T47D (cell line): ENCODE data around the gene TP53BP2.

ENCODE experiments used
- DNase-seq, 2 experiments: peaks; one replicate each; pipeline versions ENCODE4 v3.0.0 to v3.0.0-alpha.2; 2011 to 2012; ENCODE audit warnings: low read depth in 1 of 2, low spot score in 1 of 2
- JUND ChIP-seq: IDR thresholded peaks from 2 replicates; pipeline ENCODE4 v1.6.1; 2012; ENCODE audit warnings: low read depth
- in situ Hi-C: cut with HindIII; loops from 2 replicates; pipeline ENCODE4 v1.10.0; 2016; ENCODE audit warnings: low sequenced_read_pairs, low pct_unique_long_range_greater_than_20kb

Gene TP53BP2

GRCh38 chr1:223775711-223776074 is 70.1 kb downstream of the TP53BP2 start:
- DNase-seq, result no peak
- no peak for TF ChIP-seq JUND
- in situ Hi-C loops, result no loop called here

DNA sequence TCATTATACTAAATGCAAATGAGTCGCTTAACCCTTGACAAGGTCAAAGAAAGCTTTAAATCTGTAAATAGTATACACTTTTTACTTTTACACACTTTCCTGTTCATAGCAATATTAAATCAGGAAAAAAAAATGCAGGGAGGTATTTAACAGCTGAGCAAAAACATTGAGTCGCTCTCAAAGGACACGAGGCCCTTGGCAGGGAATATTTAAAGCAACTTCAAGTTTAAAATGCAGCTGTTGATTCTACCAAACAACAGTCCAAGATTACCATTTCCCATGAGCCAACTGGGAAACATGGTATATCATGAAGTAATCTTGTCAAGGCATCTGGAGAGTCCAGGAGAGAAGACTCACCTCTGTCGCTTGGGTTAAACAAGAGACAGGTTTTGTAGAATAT is 70.7 kb downstream of the TP53BP2 start:
- DNase-seq, result no peak
- in situ Hi-C loops, result no loop called here
- TF ChIP-seq JUND, result no peak

DNA sequence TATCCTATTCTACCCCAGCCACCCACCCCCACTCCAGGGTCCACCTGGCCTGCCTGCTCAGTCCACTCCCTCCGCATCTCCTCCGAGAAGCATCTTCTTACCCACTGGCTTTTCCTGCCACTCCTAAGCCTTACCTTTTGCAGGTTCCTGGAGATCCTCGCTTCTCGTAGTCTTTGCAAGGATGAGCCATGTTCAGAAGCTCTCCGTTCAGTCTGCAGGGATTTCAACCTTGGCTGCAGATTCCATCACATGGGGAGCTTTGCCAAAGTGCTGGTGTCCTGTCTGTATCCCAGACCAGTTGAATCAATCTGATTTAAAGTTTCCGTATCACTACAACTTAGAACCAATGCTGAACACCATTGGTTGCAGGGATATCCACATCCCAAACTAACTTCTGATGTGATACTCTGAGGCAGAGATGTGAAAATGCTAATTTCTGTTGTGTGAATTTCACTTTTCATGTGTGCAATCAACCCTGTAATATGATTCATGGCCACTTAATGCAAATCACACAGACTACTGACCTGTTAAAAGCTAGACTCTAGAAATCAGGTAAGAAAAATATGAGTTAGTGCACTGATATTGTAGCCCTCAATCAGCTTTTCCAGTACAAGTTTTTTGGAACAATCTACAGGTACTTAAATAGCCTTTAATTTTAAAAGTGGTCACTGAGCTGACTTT is 71.5 kb downstream of the TP53BP2 start:
- no peak for TF ChIP-seq JUND
- no peak for DNase-seq
- in situ Hi-C loops, result no loop called here

- no peak for TF ChIP-seq JUND
- DNase-seq, result no peak
- in situ Hi-C loops, result no loop called here
Measured at GRCh38 chr1:223772771-223773160, 73.0 kb downstream of the TP53BP2 start.

DNA sequence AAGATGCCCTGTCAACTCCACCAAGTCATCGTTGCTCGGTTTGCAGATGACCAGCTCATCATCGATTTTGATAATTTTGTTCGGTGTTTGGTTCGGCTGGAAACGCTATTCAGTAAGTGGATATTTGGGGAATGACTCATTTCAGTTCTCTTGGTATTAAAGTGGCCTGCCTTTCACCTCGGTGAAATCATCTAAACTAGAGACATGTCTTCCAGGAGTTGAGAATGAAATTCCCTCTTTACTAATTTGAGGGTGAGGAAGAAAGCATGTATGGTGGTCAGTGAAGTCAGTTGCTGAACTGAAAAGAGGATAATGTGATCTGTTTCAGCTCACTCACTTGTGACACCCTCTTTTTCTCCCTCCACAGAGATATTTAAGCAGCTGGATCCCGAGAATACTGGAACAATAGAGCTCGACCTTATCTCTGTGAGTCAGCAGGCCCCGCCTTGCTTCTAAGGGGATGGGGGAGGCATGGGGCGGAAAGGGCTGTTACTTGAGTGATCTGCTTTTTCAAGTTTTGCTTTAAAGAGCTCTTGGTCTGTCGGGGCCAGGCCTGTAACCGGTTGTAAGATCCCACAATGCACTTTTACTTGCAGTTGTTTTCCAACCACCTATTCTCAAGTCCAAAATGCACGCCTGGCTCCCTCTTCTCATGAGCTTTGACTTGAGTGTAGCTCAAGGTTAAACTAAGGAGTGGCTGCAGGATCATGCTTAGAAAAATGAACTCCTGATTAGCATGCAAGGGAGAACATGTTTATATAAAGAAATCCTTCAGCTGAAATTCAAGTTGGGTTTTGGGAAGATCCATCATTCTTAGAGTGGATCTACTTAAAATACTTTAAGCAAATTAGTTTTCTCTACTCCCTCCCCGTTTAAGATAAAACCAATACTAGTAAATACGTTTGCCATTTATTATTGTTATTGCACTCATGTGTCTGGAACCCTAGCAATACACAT is 73.7 kb downstream of the TP53BP2 start:
- no peak for TF ChIP-seq JUND
- in situ Hi-C loops, result no loop called here
- DNase-seq, result no peak

- in situ Hi-C loops, result no loop called here
- TF ChIP-seq JUND, result no peak
- DNase-seq, result no peak
Measured at GRCh38 chr1:223771469-223771813, 74.3 kb downstream of the TP53BP2 start.

DNA sequence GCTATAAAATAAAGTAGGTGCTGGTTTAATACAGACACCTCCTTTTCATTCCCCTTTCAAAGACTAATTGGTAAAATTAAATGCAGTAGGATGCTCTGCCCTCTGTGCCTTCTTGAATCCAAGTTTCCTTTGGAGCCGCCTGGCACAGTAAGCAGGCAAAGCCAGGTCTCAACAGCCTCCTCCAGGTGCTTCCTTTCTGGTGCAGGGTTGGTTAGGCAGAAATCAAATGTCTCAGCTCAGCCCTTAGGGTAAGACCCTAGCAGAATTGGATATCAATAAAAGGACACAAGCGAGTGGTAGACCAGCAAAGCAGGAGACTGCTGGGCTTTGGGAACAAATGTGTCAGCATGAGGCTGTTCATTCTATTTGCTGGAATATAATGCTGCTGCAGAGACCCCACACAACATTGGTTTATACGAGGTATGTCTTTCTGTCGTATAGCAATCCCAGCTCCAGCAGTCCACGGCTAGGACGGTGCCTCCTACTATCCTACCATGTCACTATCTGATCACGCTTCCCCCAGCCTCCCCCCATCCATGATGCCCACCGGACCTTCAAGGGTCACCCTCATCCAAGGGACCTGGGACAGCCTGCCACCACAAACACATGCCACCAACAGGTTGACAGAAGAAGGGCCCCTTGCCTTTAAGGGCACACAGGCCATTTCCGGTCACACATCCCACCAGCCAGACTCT is 75.0 kb downstream of the TP53BP2 start:
- no peak for DNase-seq
- no peak for TF ChIP-seq JUND
- in situ Hi-C loops, result no loop called here

GRCh38 chr1:223765719-223766340 is 79.9 kb downstream of the TP53BP2 start:
- TF ChIP-seq JUND, result no peak
- DNase-seq, result no peak
- in situ Hi-C loops, result no loop called here

DNA sequence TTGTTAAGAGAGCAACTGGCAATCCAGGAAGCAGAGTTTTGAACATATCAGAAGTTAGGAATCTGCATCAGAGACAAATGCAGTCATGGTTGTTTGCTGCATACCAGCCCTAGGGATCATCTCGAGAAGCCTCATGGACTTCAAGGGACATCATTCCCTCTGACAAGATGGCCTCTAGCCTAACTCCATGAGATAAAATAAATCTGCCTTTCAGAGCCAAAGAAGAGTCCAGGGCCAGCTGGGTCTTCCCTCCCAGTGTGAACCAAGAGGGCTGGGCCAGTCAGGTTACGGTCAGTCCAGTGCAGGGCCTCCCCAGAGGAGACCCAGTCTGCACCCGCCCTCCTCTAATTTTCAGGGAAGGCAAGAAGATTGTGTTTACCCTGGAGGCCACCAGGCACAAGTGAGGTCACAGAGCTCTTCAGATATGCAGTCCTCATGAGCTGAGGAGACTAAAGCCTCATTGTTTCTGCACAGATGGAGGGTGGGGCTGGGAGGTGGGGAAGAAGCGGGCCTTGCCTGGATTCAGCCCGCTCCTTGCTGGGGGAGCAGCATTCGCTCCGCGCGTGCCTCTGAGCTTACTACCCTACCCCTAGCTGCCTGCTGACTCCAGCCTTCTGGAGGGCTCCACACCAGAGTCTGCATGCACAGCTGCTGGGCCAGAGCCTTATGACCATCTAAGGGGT is 80.6 kb downstream of the TP53BP2 start:
- in situ Hi-C loops, result no loop called here
- no peak for DNase-seq
- TF ChIP-seq JUND, result no peak

- in situ Hi-C loops, result no loop called here
- no peak for DNase-seq
- no peak for TF ChIP-seq JUND
Measured at GRCh38 chr1:223763881-223764280, 81.9 kb downstream of the TP53BP2 start.

GRCh38 chr1:223763251-223763650 is 82.5 kb downstream of the TP53BP2 start:
- in situ Hi-C loops, result no loop called here
- no peak for DNase-seq
- no peak for TF ChIP-seq JUND

GRCh38 chr1:223761411-223761810 is 84.3 kb downstream of the TP53BP2 start:
- in situ Hi-C loops, result no loop called here
- DNase-seq, result no peak
- no peak for TF ChIP-seq JUND
